ENCODE results near the gene CYP4B1.

The CYP4B1 gene

DNA sequence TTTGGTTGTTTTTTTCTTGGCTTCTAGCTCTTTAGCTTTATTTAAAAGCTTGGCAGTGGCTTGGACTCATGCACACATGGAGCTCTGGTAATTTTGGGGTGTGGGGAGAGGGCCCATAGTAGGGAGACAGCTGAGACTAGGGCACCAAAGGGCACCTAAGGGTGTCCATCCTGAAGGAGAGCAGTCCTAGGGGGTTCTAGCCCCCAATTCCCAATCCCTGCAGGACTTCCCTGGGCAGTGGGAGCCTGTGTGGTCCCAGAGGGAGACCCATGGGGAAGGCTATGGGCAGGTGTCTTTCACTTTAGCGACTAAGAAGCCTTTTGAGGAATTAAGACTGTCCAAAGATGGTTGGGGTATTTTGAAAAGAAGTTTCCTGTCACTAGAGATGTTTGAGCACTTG is 6.9 kb downstream of the CYP4B1 start:
- Mint-ChIP-seq H3K4me3 (no peak overlapping the region), H3K9me3 (peaks cover 3% of the 10 kb centered on the region), H3K36me3 (no peaks in the 10 kb centered on the region), H3K4me1 (no peaks in the 10 kb centered on the region), H3K27me3 (no peaks in the 10 kb centered on the region), H3K27ac (no peak overlapping the region)
- ATAC-seq, result no peak

DNA sequence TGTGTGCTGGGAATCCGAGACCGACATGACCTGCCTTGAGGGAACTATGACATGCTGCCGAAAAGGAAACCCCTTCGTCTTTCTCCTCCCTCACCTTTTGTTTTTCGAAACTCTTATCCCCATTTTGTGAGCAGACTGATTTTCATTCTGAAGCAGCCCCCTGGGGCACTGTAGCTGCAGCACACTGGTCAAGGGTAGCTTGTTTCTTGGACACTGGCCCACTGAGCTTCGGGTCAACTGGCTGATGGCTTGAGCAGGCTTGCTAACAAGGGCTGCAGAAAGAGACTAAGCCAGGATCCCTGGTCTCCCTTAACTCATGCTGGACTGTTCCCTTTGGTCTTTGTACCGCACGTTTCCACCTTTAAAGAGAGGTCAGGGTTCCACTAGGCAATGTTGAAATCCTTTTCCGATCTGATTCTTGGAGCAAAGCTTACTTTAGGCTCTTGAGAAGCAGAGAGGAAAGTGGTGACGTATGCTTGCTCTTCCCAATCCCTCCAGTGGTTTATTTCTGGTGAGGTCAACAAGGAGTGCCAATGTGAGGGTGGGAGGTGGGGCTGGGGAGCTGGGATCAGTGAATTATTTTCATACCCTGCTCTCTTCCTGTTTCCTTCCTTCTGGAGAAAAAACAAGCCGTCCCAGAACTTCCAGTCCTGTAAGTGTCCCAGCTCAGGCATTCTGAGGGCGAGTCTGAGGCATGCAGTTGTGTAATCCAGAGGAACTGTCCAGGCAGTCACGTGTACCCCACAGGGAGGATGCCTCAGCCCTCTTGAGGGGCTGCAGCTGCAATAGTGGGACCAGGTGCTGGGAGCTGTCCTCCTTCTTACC is 7.6 kb downstream of the CYP4B1 start:
- Mint-ChIP-seq H3K4me3 (no peak overlapping the region), H3K36me3 (no peaks in the 10 kb centered on the region)

DNA sequence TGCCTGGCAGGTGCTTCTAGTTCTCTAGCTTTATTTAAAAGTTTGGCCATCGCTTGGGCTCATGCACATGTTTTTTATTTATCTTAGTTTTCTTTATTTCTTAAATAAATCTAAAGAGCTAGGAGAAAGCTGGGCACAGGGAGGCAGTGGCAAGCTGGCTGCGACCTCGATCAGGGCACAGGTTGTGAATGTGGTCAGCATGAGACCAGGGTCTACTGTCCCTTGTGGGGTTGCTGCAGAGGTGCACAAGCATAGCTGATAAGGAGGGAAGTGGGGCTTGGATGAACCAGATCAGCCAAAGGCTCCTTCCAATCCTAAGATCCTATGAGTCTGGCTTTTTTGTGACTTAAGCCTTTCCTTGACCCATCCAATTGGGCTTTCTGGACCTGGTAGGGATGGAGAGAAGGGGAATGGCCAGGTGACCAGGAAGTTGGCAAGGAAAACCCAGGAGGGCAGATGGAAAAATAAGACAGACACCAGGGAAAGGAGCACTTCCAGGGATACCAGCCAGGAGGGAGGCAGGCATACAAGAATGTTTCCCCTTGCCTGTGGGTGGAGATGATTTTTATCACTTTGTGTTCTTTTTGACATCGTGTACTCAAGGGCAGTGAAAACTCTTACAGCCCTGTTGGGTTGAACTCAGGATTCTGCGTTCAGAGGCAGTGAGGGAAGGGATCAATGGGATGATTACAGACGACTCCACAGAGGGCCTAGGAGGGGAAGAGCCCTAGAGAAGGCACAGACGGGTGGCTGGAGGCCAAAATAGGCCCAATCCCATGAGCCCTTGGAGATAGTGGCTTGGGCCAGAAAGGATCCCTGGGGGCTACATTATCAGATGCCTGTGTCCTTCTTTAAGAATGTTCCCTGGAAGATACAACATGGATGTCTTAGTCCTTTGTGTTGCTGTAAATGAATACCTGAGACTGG is 8.5 kb downstream of the CYP4B1 start:
- Mint-ChIP-seq H3K4me3 (no peak overlapping the region), H3K4me1 (no peaks in the 10 kb centered on the region), H3K27me3 (no peaks in the 10 kb centered on the region), H3K9me3 (peaks cover 3% of the 10 kb centered on the region), H3K36me3 (no peaks in the 10 kb centered on the region), H3K27ac (no peak overlapping the region)
- no peak for ATAC-seq

More for the DNA sequence above, 7.6 kb downstream of the CYP4B1 start:
- ATAC-seq, result no peak
- Mint-ChIP-seq H3K27ac (no peak overlapping the region), H3K9me3 (peaks cover 3% of the 10 kb centered on the region), H3K4me1 (no peaks in the 10 kb centered on the region), H3K27me3 (no peaks in the 10 kb centered on the region)

DNA sequence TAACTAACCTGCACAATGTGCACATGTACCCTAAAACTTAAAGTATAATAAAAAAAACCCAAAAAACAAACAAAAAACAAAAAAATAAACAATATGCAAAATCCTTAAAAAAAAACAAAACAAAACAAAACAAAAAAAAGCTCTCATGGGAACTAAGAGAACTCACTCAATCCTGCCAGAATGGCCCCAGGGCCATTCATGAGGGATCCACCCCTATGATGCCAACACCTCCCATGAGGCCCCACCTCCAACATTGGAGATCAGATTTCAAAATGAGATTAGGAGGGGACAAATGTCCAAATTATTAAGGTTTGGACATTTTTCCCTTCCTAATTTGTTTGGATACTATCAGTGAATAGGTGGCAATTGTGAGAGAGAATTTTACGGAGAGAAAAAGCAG is 10.2 kb downstream of the CYP4B1 start:
- Mint-ChIP-seq H3K9me3 (peaks cover 3% of the 10 kb centered on the region), H3K27ac (no peak overlapping the region), H3K4me3 (no peak overlapping the region), H3K4me1 (no peaks in the 10 kb centered on the region), H3K27me3 (peaks cover 6% of the 10 kb centered on the region), H3K36me3 (no peaks in the 10 kb centered on the region)
- ATAC-seq, result no peak

DNA sequence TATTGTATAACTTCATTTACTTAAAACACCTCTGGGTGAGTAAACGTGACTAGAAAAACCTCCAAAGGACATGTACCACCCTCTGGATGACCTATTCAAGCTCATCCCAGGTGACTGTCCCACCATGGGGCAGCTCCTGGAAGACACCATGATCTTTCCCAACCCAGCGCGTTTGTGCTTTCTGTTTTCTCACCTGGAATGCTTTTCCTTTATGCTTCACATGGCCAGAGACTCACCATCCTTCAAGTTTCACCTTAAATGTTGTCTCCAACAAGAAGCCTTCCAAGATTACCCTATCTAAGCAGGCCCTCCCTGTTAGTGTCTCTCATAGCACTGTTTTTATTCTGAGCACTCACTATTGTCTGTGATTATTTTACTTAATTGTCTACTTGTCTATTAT is 11.1 kb downstream of the CYP4B1 start:
- Mint-ChIP-seq H3K4me1 (no peaks in the 10 kb centered on the region), H3K27me3 (peaks cover 12% of the 10 kb centered on the region), H3K36me3 (no peaks in the 10 kb centered on the region), H3K4me3 (no peak overlapping the region), H3K27ac (no peak overlapping the region), H3K9me3 (peaks cover 3% of the 10 kb centered on the region)
- ATAC-seq, result no peak

DNA sequence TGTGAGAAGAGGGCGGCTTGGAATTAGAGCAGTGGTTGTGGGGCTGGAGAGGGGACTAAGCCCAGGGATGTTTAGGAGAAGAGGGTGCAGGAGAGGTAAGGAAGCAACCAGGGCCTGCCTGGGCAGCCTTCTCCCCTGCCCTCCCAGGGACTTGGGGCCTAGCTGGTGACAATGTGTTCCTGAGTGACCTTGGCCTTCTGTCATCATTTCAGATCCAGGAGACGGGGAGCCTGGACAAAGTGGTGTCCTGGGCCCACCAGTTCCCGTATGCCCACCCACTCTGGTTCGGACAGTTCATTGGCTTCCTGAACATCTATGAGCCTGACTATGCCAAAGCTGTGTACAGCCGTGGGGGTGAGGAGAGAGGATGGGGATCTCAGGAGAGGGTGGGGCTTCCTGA is 11.8 kb downstream of the CYP4B1 start:
- ATAC-seq, result no peak
- Mint-ChIP-seq H3K4me1 (no peaks in the 10 kb centered on the region), H3K4me3 (no peak overlapping the region), H3K36me3 (no peaks in the 10 kb centered on the region), H3K9me3 (peaks cover 3% of the 10 kb centered on the region), H3K27ac (no peak overlapping the region), H3K27me3 (peaks cover 13% of the 10 kb centered on the region)

DNA sequence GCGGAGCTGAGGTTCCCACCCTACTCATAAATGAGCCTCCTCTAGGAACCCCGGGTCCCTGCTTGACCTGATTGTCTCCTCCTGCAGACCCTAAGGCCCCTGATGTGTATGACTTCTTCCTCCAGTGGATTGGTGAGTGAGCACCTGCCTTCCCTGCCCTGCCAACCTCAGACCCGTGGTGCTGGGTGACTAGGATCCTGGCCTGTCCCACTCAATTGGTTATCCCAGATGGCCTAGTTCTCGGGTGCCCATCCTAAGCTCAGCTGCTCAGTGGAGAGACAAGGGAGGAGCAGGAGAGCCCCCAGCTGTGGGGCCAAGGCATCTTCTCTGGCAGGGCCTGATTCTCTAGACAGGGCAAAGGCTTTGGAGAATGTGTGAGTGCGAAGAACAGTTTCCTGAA is 12.2 kb downstream of the CYP4B1 start:
- no peaks in the 10 kb centered on the region for H3K36me3 Mint-ChIP-seq
- ATAC-seq, result no peak
- H3K4me3 Mint-ChIP-seq, result no peak overlapping the region
- no peak overlapping the region for H3K27ac Mint-ChIP-seq
- H3K27me3 Mint-ChIP-seq, result peaks cover 17% of the 10 kb centered on the region
- peaks cover 3% of the 10 kb centered on the region for H3K9me3 Mint-ChIP-seq
- no peaks in the 10 kb centered on the region for H3K4me1 Mint-ChIP-seq

DNA sequence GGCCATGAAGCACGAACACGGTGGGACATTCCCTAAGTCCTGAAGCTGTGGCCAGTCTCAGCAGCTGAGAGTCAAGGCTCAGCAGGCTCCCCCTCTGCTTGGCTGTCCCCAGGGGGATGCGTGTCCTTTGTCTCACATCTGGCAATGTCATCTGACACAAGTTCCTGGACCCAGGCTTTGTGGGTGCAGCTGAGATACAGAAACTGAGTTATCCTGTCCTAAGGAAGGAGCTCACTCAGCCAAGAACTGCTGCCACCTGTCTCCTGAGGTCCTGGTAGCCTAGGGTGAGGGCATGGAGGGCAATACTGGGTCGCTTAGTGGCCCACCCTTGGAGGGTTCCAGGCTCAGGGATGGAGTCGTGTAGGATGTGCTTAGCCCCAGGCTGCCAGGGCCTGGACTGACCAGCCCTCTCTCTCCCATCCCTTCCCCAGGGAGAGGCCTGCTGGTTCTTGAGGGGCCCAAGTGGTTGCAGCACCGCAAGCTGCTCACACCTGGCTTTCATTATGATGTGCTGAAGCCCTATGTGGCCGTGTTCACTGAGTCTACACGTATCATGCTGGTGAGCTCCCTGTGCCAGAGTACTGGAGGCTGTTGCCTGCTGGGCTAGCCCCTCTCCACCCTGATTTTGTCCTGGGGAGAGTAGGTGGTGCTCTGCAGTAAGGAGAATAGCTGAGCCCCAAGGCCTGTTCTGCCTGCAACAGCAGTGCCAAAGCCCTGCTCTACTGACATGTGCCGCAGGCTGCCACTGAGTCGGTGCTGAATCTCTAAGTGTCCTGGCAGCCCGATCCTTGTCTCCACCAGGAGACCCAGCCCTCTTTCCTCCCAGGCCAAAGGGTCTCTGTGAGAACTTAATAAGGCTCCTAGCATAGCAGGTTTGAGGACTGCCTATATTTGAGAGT is 13.5 kb downstream of the CYP4B1 start:
- Mint-ChIP-seq H3K4me3 (no peak overlapping the region), H3K27ac (no peak overlapping the region), H3K36me3 (no peaks in the 10 kb centered on the region), H3K9me3 (peaks cover 3% of the 10 kb centered on the region), H3K27me3 (peaks cover 20% of the 10 kb centered on the region), H3K4me1 (no peaks in the 10 kb centered on the region)
- ATAC-seq, result peak; percentile 10

DNA sequence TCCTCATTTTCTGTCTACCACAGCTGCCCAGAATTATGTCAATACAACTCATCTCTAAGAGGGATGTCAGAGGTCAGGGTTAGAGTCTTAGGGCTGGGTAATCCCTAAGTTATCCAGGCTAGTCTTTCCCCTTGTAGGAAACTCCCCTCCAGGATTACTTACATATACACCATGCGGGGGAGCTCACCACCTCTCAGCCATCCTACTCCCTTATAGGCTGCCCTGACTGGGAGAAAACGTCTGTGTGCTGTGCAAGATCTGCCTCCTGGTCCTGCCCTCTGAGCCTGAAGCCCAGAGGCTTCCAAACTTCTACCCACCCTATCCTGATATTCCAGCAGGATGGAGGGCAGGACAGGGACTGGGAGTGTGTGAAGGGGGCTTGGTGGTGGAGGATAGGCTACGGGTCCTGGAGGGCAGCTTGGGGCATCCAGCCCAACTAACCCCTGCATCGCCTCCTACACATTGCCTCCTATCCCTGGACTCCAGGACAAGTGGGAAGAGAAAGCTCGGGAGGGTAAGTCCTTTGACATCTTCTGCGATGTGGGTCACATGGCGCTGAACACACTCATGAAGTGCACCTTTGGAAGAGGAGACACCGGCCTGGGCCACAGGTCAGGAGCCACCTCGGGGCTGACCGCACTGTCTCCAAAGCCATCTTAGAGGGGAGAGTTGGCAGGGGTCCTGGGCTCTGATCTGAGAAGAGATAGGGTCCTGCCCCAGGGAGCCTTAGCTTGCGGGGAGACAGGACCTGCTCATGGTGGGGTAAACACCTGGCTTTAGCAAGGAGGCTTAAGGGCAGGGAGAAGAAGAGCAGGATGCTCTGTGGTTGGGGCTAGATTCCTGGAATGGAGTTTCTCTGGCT is 14.4 kb downstream of the CYP4B1 start:
- Mint-ChIP-seq H3K4me1 (no peaks in the 10 kb centered on the region), H3K4me3 (no peak overlapping the region), H3K36me3 (no peaks in the 10 kb centered on the region), H3K27ac (no peak overlapping the region), H3K9me3 (no peaks in the 10 kb centered on the region), H3K27me3 (peaks cover 23% of the 10 kb centered on the region)
- ATAC-seq, result peak; percentile 18

DNA sequence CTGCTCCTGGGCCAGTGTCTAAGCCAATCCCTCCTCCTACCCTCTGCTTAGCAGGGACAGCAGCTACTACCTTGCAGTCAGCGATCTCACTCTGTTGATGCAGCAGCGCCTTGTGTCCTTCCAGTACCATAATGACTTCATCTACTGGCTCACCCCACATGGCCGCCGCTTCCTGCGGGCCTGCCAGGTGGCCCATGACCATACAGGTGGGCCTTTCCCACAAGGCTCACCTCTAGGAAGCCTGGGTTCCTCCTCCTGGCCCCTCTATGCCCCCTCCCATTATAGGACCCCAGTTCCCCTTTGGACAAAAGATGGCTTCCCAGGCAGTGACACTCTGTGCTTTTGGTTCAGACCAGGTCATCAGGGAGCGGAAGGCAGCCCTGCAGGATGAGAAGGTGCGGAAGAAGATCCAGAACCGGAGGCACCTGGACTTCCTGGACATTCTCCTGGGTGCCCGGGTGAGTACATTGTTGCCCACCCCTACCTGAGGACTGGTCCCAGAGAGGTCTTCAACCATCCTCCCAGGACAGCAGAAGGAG is 15.1 kb downstream of the CYP4B1 start:
- Mint-ChIP-seq H3K27me3 (peaks cover 29% of the 10 kb centered on the region), H3K36me3 (no peaks in the 10 kb centered on the region), H3K9me3 (no peaks in the 10 kb centered on the region), H3K4me3 (no peak overlapping the region), H3K27ac (no peak overlapping the region), H3K4me1 (no peaks in the 10 kb centered on the region)
- no peak for ATAC-seq

DNA sequence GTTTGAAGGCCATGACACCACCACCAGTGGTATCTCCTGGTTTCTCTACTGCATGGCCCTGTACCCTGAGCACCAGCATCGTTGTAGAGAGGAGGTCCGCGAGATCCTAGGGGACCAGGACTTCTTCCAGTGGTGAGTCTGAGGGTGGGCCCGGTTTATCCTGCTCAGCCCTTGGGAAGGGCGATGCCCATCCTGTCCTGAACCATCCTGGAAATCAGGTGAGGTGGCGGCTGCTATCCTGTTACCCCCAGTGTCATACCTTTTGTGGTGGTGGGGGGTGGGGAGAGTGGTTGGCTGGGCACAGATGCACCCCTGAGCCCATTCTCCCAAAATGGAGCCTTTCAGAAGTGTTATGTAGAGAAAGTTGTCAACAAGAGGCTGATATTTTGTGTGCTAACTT is 16.3 kb downstream of the CYP4B1 start:
- no peaks in the 10 kb centered on the region for H3K4me1 Mint-ChIP-seq
- ATAC-seq, result no peak
- no peak overlapping the region for H3K4me3 Mint-ChIP-seq
- H3K27me3 Mint-ChIP-seq, result peaks cover 31% of the 10 kb centered on the region
- no peaks in the 10 kb centered on the region for H3K9me3 Mint-ChIP-seq
- no peak overlapping the region for H3K27ac Mint-ChIP-seq
- H3K36me3 Mint-ChIP-seq, result no peaks in the 10 kb centered on the region

DNA sequence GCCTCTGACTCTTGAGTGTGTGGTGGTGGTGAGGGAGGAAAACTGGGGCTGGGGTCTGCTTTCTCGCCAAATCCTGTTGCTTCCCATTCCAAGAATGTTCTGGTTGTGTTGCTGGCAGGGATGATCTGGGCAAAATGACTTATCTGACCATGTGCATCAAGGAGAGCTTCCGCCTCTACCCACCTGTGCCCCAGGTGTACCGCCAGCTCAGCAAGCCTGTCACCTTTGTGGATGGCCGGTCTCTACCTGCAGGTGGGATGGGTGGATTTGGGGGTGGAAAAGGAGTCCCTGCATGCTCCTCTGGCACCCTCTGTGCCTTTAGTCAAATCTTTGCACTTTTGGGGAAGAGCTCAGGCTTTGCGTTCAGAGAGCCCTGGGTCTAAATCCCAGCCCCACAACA is 18.1 kb downstream of the CYP4B1 start:
- H3K27ac Mint-ChIP-seq, result no peak overlapping the region
- H3K4me3 Mint-ChIP-seq, result no peak overlapping the region
- H3K36me3 Mint-ChIP-seq, result no peaks in the 10 kb centered on the region
- ATAC-seq, result no peak
- H3K9me3 Mint-ChIP-seq, result no peaks in the 10 kb centered on the region
- H3K27me3 Mint-ChIP-seq, result peaks cover 39% of the 10 kb centered on the region
- no peaks in the 10 kb centered on the region for H3K4me1 Mint-ChIP-seq

DNA sequence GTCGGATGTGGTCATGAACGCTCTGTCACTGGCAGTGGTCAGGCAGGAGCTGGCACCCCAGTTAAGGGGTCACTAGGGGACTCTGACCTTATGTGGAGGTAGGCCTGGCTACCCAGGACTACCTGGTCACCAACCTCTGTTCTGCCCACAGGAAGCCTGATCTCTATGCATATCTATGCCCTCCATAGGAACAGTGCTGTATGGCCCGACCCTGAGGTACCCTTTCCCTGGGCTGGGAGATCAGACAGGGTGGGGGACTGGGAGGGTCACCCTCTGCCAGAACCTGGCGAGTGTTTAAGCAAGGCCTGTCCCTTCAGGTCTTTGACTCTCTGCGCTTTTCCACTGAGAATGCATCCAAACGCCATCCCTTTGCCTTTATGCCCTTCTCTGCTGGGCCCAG is 19.0 kb downstream of the CYP4B1 start:
- ATAC-seq, result no peak
- Mint-ChIP-seq H3K27ac (no peak overlapping the region), H3K4me1 (no peaks in the 10 kb centered on the region), H3K9me3 (no peaks in the 10 kb centered on the region), H3K36me3 (no peaks in the 10 kb centered on the region), H3K4me3 (no peak overlapping the region), H3K27me3 (peaks cover 39% of the 10 kb centered on the region)

DNA sequence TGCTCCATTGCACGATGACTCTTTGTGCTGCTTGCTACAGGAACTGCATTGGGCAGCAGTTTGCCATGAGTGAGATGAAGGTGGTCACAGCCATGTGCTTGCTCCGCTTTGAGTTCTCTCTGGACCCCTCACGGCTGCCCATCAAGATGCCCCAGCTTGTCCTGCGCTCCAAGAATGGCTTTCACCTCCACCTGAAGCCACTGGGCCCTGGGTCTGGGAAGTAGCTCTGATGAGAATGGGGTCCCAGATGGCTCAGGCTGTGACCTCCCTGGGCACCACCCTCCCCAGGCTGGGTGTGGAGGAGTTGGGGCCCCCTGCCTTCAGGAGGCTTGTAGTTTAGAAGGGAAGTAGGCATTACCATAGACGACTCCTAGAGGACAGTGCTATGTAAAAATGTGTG is 19.7 kb downstream of the CYP4B1 start:
- H3K9me3 Mint-ChIP-seq, result no peaks in the 10 kb centered on the region
- H3K36me3 Mint-ChIP-seq, result no peaks in the 10 kb centered on the region
- H3K4me1 Mint-ChIP-seq, result no peaks in the 10 kb centered on the region
- no peak overlapping the region for H3K4me3 Mint-ChIP-seq
- no peak overlapping the region for H3K27ac Mint-ChIP-seq
- ATAC-seq, result no peak
- H3K27me3 Mint-ChIP-seq, result peaks cover 38% of the 10 kb centered on the region

Data from stimulated activated memory B cell treated with anti-CD40 and anti-IgM and Interleukin-4, amounts not matched to agents 10 μg/mL and 1 μg/mL and 100 μg/mL, for 72 hours (primary cell).